Bone marrow (tissue), 2 donors: ENCODE results near the gene GIN1.
"Not testable (repeated sequence)": the region's sequence is repeated elsewhere in the genome, so short reads cannot be mapped to it uniquely, and the experiment has no call there.

Experiments used
- DNase-seq, 2 donors: peaks; one replicate each; lab custom pipeline; 2025; lab: John Stamatoyannopoulos, UW

Gene GIN1

GRCh38 chr5:103110403-103110802 lies 9.5 kb downstream of the GIN1 start:
- no peak for DNase-seq

GRCh38 chr5:103109277-103109676 lies 10.7 kb downstream of the GIN1 start:
- DNase-seq = no peak

- DNase-seq = peak in 1 of 2 donors; percentile 26
Measured at GRCh38 chr5:103108086-103108485, 11.9 kb downstream of the GIN1 start.

GRCh38 chr5:103102234-103102633 lies 17.7 kb downstream of the GIN1 start:
- no peak for DNase-seq

DNA sequence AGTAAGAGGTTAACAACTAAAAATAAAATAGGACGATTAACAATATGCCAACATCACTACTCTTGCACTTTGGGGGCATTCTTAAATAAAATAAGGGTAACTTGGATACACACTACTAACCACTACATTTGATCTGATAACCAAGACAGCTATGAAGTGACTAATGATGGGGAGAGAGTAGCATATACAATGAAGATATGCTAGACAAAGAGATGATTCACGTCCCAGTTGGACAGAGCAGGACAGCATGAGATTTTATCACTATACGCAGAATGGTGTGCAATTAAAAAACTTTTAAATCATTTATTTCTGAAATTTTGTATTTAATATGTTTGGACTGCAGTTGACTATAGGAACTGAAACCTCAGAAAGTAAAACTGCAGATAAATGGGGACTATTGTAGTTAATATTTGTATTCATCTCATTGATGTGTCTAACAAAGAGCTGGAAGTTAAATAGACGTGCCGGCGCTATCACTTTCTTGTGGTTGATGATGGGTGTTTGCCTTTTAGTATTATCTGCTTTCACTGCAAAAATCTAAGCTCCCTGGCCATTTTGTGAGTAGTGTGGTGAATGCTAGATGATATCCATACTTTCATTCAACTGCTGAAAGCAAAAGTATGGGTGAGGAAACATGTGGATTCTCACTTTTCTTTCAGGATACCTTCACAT lies 18.7 kb downstream of the GIN1 start:
- DNase-seq = no peak

GRCh38 chr5:103098993-103099392 lies 20.9 kb downstream of the GIN1 start:
- DNase-seq = no peak

GRCh38 chr5:103094737-103095136 lies 25.2 kb downstream of the GIN1 start:
- no peak for DNase-seq

- DNase-seq = no peak
Measured at GRCh38 chr5:103093727-103094126, 26.2 kb downstream of the GIN1 start.

GRCh38 chr5:103092676-103093075 lies 27.3 kb downstream of the GIN1 start:
- no peak for DNase-seq

DNA sequence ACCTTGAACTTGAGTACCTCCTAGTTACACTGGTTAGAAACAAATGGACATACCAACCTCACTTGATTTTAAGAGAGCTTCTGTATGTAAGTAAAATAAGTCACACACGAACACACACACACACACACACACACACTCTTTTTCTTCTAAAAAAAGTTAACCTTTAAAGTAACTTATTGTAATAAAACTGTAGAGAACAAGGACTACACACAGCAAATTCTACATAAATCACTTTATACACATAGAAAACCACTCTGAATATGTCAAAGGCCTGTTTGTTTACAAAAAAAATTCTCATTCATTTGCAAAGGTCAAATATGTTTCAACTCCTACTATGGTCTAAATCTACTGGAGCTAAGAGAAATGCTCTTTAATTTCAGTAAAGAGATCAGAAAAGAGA lies 29.1 kb downstream of the GIN1 start:
- no peak for DNase-seq

DNA sequence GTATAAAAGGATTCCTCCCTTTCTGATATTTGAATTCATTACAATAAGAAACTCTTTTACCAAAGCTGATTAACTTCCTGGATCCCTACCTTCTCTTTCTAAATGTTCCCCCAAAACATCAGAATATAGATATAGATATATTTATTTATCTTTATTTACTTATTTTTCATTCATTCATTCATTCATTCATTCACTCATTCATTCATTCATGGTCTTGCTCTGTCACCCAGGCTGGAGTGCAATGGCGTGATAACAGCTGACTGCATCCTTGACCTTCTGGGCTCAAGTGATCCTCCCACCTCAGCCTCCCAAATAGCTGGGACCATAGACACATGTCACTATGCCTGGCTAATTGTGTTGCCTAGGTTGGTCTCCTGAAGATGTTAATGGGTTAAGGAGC lies 30.7 kb downstream of the GIN1 start:
- DNase-seq = no peak

DNA sequence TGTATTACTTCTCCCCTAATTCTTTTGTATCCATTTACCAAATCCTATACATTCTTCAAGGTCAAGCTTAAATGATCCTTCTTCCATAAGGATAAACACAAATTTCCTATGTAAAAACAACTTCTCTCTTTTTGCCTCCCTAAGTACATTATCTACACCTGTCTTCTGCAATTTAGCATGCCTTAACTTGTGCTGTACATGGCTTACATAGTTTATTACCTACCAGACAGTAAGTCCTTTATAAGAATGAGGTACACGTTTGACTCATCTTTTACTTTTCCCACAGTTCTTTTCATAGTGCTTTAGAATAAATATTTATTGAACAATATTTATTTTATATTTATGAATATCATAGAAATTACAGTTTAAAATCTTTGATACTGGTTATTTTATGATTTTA lies 33.4 kb downstream of the GIN1 start:
- DNase-seq = no peak

GRCh38 chr5:103079796-103080195 lies 40.1 kb downstream of the GIN1 start:
- DNase-seq = no peak

DNA sequence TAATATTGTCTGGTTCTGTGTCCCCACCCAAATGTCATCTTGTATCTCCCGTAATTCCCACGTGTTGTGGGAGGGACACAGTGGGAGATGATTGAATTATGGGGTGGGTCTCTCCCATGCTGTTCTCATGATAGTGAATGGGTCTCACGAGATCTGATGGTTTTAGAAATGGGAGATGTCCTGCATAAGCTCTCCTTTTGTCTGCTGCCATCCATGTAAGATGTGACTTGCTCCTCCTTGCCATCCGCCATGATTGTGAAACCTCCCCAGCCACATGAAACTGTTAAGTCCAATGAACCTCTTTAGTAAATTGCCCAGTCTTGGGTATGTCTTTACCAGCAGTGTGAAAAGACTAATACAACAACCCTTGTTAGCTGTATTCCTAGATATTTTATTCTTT lies 44.5 kb downstream of the GIN1 start:
- DNase-seq = no peak

DNA sequence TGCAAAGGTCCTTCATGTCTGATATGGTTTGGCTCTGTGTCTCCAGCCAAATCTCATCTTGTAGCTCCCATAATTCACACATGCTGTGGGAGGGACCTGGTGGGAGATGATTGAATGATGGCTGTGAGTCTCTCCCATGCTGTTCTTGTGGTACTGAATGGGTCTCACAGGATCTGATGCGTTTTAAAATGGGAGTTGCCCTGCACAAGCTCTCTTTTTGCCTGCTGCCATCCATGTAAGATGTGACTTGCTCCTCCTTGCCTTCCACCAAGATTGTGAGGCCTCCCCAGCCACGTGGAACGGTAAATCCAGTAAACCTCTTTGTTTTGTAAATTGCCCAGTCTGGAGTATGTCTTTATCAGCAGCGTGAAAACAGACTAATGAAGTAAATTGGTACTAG lies 46.4 kb downstream of the GIN1 start:
- DNase-seq = not testable (repeated sequence)

GRCh38 chr5:103066326-103066725 lies 53.6 kb downstream of the GIN1 start:
- no peak for DNase-seq

GRCh38 chr5:103060424-103060954 lies 59.4 kb downstream of the GIN1 start:
- no peak for DNase-seq

GRCh38 chr5:103059525-103059924 lies 60.4 kb downstream of the GIN1 start:
- no peak for DNase-seq

- DNase-seq = no peak
Measured at GRCh38 chr5:103057208-103058130, 62.5 kb downstream of the GIN1 start.

DNA sequence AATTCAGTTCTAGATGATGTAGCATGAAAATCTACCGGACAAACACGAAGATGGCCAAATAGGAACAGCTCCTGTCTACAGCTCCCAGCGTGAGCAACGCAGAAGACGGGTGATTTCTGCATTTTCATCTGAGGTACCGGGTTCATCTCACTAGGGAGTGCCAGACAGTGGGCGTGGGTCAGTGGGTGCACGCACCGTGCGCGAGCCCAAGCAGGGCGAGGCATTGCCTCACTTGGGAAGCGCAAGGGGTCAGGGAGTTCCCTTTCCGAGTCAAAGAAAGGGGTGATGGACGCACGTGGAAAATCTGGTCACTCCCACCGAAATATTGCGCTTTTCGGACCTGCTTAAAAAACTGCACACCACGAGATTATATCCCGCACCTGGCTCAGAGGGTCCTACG lies 73.2 kb downstream of the GIN1 start:
- not testable (repeated sequence) for DNase-seq

- DNase-seq = peak in 1 of 2 donors; percentile 43
Measured at GRCh38 chr5:103041071-103041676, 78.8 kb downstream of the GIN1 start.

DNA sequence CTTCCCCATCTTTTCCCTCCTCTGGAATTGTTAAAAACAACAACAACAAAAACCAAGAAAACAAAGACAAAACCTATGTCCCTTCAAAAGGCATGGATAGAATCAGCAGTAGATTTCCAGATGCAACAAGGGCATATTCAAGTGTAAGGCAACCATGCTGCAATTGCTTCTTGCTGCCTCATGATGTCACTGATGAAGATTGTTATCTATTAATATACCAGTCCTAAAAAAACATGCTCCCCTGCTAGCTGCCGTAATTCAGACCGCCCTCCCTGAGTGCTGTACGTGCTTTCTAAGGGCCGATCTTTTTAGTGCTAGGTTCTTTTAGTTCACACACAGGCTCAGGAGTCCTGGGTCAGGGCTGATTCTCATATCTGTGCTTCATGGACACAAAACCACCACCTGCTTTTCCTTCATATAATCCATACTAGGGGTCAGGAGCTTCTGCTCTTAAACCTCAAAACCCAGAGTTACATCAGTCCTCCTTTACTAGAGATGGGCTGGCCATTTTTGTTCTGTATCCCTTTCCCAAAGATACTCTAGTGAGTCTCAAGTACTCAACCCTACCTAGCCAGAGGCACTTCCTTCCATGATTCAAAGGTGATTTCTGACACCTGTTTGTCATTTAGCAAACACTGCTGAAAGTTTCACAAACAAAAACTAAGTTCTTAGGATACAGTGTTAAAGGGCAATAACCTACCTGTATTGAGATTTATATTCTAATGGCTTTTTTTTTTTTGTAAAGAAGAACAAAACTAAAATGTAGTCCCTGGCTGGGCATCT lies 82.1 kb downstream of the GIN1 start:
- no peak for DNase-seq
